GM12891 (cell line): ENCODE results near the gene GON4L.

Source experiments
- PAX5 ChIP-seq: IDR thresholded peaks from 2 replicates; pipeline ENCODE4 v1.6.1; 2011; ENCODE audit warnings: low read length, moderate library complexity, mild to moderate bottlenecking; ENCODE audit not compliant: insufficient read depth, severe bottlenecking
- POLR2A ChIP-seq: IDR thresholded peaks from 2 replicates; pipeline ENCODE4 v1.6.1; 2011; ENCODE audit warnings: low read depth, low read length, control low read depth
- POLR2AphosphoS5 ChIP-seq: IDR thresholded peaks from 2 replicates; pipeline ENCODE4 v1.6.1; 2011; ENCODE audit warnings: low read depth, low read length, control low read depth
- POU2F2 ChIP-seq: IDR thresholded peaks from 2 replicates; pipeline ENCODE4 v1.6.1; 2011; ENCODE audit warnings: low read depth, mild to moderate bottlenecking, control low read depth, low read length, moderate library complexity
- SPI1 ChIP-seq: IDR thresholded peaks from 2 replicates; pipeline ENCODE4 v1.6.1; 2011; ENCODE audit warnings: low read depth, low read length, control low read depth

DNA sequence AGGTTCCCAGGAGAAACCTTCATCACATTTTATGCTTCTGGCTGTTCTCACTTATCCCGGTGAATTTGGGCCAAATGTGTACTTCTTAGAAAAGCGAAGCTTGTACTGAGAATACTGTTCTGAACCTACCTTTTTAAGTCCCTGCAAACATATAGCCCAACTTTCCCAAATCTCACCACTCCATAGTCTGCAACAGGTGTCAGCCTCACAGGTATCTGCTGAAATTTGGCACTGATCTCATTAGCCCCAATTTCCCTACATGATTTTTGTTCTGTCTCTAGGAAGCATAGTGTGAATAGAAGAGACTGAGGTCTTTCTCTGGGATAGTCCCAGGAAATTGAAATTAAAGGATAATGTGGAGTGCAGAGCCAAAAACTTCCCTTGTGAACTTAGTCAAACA, 42.7 kb upstream of the GON4L start:
- no peak for TF ChIP-seq POLR2A
- no peak for TF ChIP-seq POLR2AphosphoS5
- TF ChIP-seq SPI1 = no peak
- TF ChIP-seq PAX5 = no peak
- TF ChIP-seq POU2F2 = no peak
